Activated T-cell treated with anti-CD3 and anti-CD28 coated beads for 48 hours (primary cell): ENCODE data around the gene ZSCAN30.
"Not testable (repeated sequence)": the region's sequence is repeated elsewhere in the genome, so short reads cannot be mapped to it uniquely, and the experiment has no call there.

Source experiments
- DNase-seq: peaks from one replicate; pipeline ENCODE4 v3.0.0-alpha.2; 2020; ENCODE audit warnings: low read depth

The ZSCAN30 gene

GRCh38 chr18:35236571-35237363, 53.3 kb downstream of the ZSCAN30 start:
- no peak for DNase-seq

- DNase-seq = peak; percentile 53
Measured at GRCh38 chr18:35231052-35231451, 59.0 kb downstream of the ZSCAN30 start.

- DNase-seq = no peak
Measured at GRCh38 chr18:35227254-35227653, 62.8 kb downstream of the ZSCAN30 start.

- no peak for DNase-seq
Measured at GRCh38 chr18:35223797-35224196, 66.2 kb downstream of the ZSCAN30 start.

GRCh38 chr18:35220424-35220823, 69.6 kb downstream of the ZSCAN30 start:
- DNase-seq = no peak

GRCh38 chr18:35219331-35219730, 70.7 kb downstream of the ZSCAN30 start:
- DNase-seq = not testable (repeated sequence)

GRCh38 chr18:35216611-35217010, 73.4 kb downstream of the ZSCAN30 start:
- DNase-seq = not testable (repeated sequence)

GRCh38 chr18:35215026-35215425, 75.0 kb downstream of the ZSCAN30 start:
- no peak for DNase-seq

- not testable (repeated sequence) for DNase-seq
Measured at GRCh38 chr18:35205746-35206458, 84.1 kb downstream of the ZSCAN30 start.

GRCh38 chr18:35205199-35205712, 84.8 kb downstream of the ZSCAN30 start:
- no peak for DNase-seq

GRCh38 chr18:35203067-35203466, 87.0 kb downstream of the ZSCAN30 start:
- no peak for DNase-seq

- no peak for DNase-seq
Measured at GRCh38 chr18:35201256-35201931, 88.6 kb downstream of the ZSCAN30 start.
